K562 (cell line): Measurements from ENCODE around the gene CD300A. TPM values are rescaled to one million over a fixed set of nuclear protein-coding genes. Genes with fewer than 3 reads are reported as not detected.

Experiments used
- ATAC-seq: fragments of 200-7000 bp; cut with Tn5 transposase; 3 replicates; pipeline ENCODE4 v1.9.1; 2020; ENCODE audit warnings: moderate library complexity
- BruUV-seq: library from RNA; stranded (reverse); fragments of 400-500 nt; replicated peaks from 2 replicates; lab custom pipeline; 2021; lab: Mats Ljungman, UMichigan
- CTCF ChIA-PET: fragments of 300-600 bp; formaldehyde crosslinking; extraction: SDS; loops from one replicate; lab custom pipeline; 2021; ENCODE audit warnings: low intra/inter-chr PET ratio; lab: Yijun Ruan, JAX
- POLR2A ChIA-PET: fragments of 300-600, 350-650 bp; sonication (Branson Sonifier 250); formaldehyde crosslinking; extraction: SDS; loops from one replicate; lab custom pipeline; 2021; ENCODE audit warnings: antibody characterized with exemption, inconsistent platforms; lab: Yijun Ruan, JAX
- DNase-seq, 4 experiments: peaks; one replicate each; pipeline versions ENCODE4 v3.0.0 to v3.0.0-alpha.2; 2011 to 2018; ENCODE audit warnings: low spot score in 3 of 4, mixed read lengths in 3 of 4; ENCODE audit errors: extremely low read depth in 1 of 4
- FAIRE-seq: peaks from 2 replicates; lab custom pipeline; 2011; peaks lifted over from hg19 to GRCh38; lab: Jason Lieb, UNC
- H2AFZ ChIP-seq: 2 replicates; pipeline ENCODE4 v1.6.0; 2011; ENCODE audit warnings: low read depth, low read length, control low read depth, inconsistent platforms
- H3K27ac ChIP-seq: fragments of 200-600 bp; 3 replicates; pipeline ENCODE4 v1.8.0; 2011; ENCODE audit warnings: low read depth, mild to moderate bottlenecking, control low read depth, inconsistent platforms, low read length, moderate library complexity, mixed read lengths; ENCODE audit errors: extremely low read depth
- H3K27me3 ChIP-seq, 2 experiments: fragments of 300-600 bp in 1 of 2; 2 replicates in 1 of 2; 3 replicates in 1 of 2; pipeline versions ENCODE4 v1.6.0 to v1.8.0; 2011; ENCODE audit warnings: inconsistent platforms in 2 of 2, low read length in 2 of 2, mild to moderate bottlenecking in 1 of 2, mixed read lengths in 1 of 2, moderate library complexity in 1 of 2; ENCODE audit not compliant: control insufficient read depth in 2 of 2, insufficient read depth in 2 of 2
- H3K36me3 ChIP-seq: fragments of 300-600 bp; 3 replicates; pipeline ENCODE4 v1.8.0; 2011; ENCODE audit warnings: mild to moderate bottlenecking, low read length, inconsistent platforms; ENCODE audit not compliant: control insufficient read depth, insufficient read depth
- H3K4me1 ChIP-seq, 2 experiments: fragments of 200-600 bp in 1 of 2; replicated peaks in 1 of 2; 2 replicates in 1 of 2; 3 replicates in 1 of 2; pipeline versions ENCODE4 v1.5.1 to v1.8.0; 2011; ENCODE audit warnings: inconsistent platforms in 2 of 2, low read length in 2 of 2, mild to moderate bottlenecking in 1 of 2, mixed read lengths in 1 of 2, moderate library complexity in 1 of 2; ENCODE audit not compliant: control insufficient read depth in 2 of 2, insufficient read depth in 2 of 2
- H3K4me2 ChIP-seq: 2 replicates; pipeline ENCODE4 v1.6.1; 2011; ENCODE audit warnings: low read length, control low read depth, inconsistent platforms, mixed read lengths; ENCODE audit not compliant: insufficient read depth
- H3K4me3 ChIP-seq: fragments of 200-600 bp; sonication (generic), shearing (Covaris generic); 2 replicates; pipeline ENCODE4 v1.5.1; 2016; ENCODE audit warnings: control low read depth, inconsistent platforms
- H3K79me2 ChIP-seq: fragments of 200-600 bp; 3 replicates; pipeline ENCODE4 v1.8.0; 2011; ENCODE audit warnings: low read length, inconsistent platforms; ENCODE audit not compliant: control insufficient read depth, insufficient read depth
- H3K9ac ChIP-seq, 2 experiments: 2 replicates each; pipeline versions ENCODE4 v1.6.0 to v1.6.1; 2011; ENCODE audit warnings: low read depth in 2 of 2, low read length in 2 of 2, control low read depth in 1 of 2, inconsistent platforms in 1 of 2, mild to moderate bottlenecking in 1 of 2, mixed read lengths in 1 of 2; ENCODE audit not compliant: insufficient read depth in 1 of 2
- H3K9me1 ChIP-seq: one replicate; pipeline ENCODE4 v1.6.0; 2011; ENCODE audit warnings: inconsistent platforms, mild to moderate bottlenecking, low read length, moderate library complexity; ENCODE audit not compliant: control insufficient read depth, insufficient read depth
- H3K9me3 ChIP-seq: replicated peaks from 2 replicates; pipeline ENCODE4 v1.5.1; 2011; ENCODE audit warnings: low read depth, low read length, inconsistent platforms; ENCODE audit not compliant: control insufficient read depth, insufficient read depth
- H4K20me1 ChIP-seq: replicated peaks from 2 replicates; pipeline ENCODE4 v1.6.1; 2011; ENCODE audit warnings: low read length, inconsistent platforms, mixed read lengths; ENCODE audit not compliant: control insufficient read depth, insufficient read depth
- CTBP1 ChIP-seq: fragments of 450-650 bp; IDR thresholded peaks from 2 replicates; pipeline ENCODE4 v1.6.1; 2016; ENCODE audit warnings: borderline replicate concordance
- ESRRA ChIP-seq: fragments of 450-650 bp; IDR thresholded peaks from 2 replicates; pipeline ENCODE4 v1.6.1; 2014; ENCODE audit warnings: low read depth, mild to moderate bottlenecking, moderate library complexity, borderline replicate concordance
- FOSL1 ChIP-seq: fragments of 200-800 bp; sonication (Bioruptor generic); conservative IDR thresholded peaks from 2 replicates; pipeline ENCODE4 v1.6.1; 2016; ENCODE audit warnings: missing genetic modification characterization, missing compliant biosample characterization
- FOXJ2 ChIP-seq: fragments of 200-800 bp; sonication (Bioruptor generic); IDR thresholded peaks from 2 replicates; pipeline ENCODE4 v1.6.1; 2016; ENCODE audit warnings: missing genetic modification characterization, missing compliant biosample characterization
- GTF2E2 ChIP-seq: fragments of 200-800 bp; sonication (Bioruptor generic); IDR thresholded peaks from 2 replicates; pipeline ENCODE4 v1.6.1; 2016; ENCODE audit warnings: missing genetic modification characterization, missing compliant biosample characterization
- NR2F6 ChIP-seq: fragments of 450-650 bp; formaldehyde crosslinking; IDR thresholded peaks from 2 replicates; pipeline ENCODE4 v1.4.0; 2020; ENCODE audit warnings: mild to moderate bottlenecking
- PRPF4 ChIP-seq: fragments of 200-400 bp; formaldehyde crosslinking; IDR thresholded peaks from one replicate; pipeline ENCODE4 v1.6.1; 2017; ENCODE audit warnings: low read length, low read depth, mild to moderate bottlenecking; ENCODE audit not compliant: insufficient read depth, poor library complexity, severe bottlenecking
- RAD21 ChIP-seq, 2 experiments: fragments of 250-450 bp in 1 of 2; fragments of 450-650 bp in 1 of 2; sonication (Bioruptor Pico) in 1 of 2; formaldehyde crosslinking in 1 of 2; IDR thresholded peaks in 1 of 2; conservative IDR thresholded peaks in 1 of 2; 2 replicates each; pipeline versions ENCODE4 v1.4.0 to v1.8.0; 2020 to 2022; ENCODE audit warnings: mild to moderate bottlenecking in 2 of 2, moderate library complexity in 1 of 2
- RBM25 ChIP-seq: fragments of 200-400 bp; formaldehyde crosslinking; IDR thresholded peaks from 2 replicates; pipeline ENCODE4 v1.6.1; 2018; ENCODE audit warnings: low read length, low read depth, moderate library complexity; ENCODE audit not compliant: severe bottlenecking
- SMARCE1 ChIP-seq: fragments of 450-650 bp; IDR thresholded peaks from 2 replicates; pipeline ENCODE4 v1.7.1; 2016; ENCODE audit warnings: mild to moderate bottlenecking
- SUPT5H ChIP-seq: fragments of 450-650 bp; IDR thresholded peaks from 2 replicates; pipeline ENCODE4 v1.6.1; 2016
- USF2 ChIP-seq: sonication (generic); formaldehyde crosslinking; IDR thresholded peaks from 2 replicates; pipeline ENCODE4 v1.5.0; 2020; ENCODE audit warnings: missing genetic modification reagents
- WGBS: fragments of 100-300 bp; shearing (Covaris generic); methylation state at CpG from one replicate; pipeline ENCODE4 v1.1.6; 2016; ENCODE audit warnings: low coverage, mixed read lengths; ENCODE audit not compliant: insufficient coverage; ENCODE audit errors: missing lambda C conversion rate; 5-methylcytosine and 5-hydroxymethylcytosine counted together
- in situ Hi-C: fragments of 300-500 bp; cut with MboI; formaldehyde crosslinking; loops from 4 replicates; pipeline ENCODE4 v1.15.0; 2018; ENCODE audit warnings: inconsistent platforms, mixed read lengths
- intact Hi-C: fragments of 100-400 bp; cut with micrococcal nuclease; formaldehyde crosslinking; loops from 2 replicates; pipeline ENCODE4 v1.14.2; 2022
- polyA plus RNA-seq, 8 experiments: library from polyadenylated mRNA; depleted of rRNA in 4 of 8; stranded (reverse) in 5 of 8; unstranded in 3 of 8; fragments of >200 nt; fragmentation: Nextera tagmentation in 2 of 8; fragmentation: Illumina TruSeq in 1 of 8; extraction: Ambion mirVana in 2 of 8; extraction: Trizol in 1 of 8; gene quantifications; 2 replicates each; pipeline versions ENCODE4 v1.2.1 to v1.2.3, GENCODE V29; 2011 to 2014; ENCODE audit warnings: inconsistent platforms in 1 of 8, missing spikeins in 1 of 8
- total RNA-seq, 7 experiments: library from RNA; depleted of rRNA in 6 of 7; stranded (reverse); fragments of >200 nt in 6 of 7; fragmentation: Illumina TruSeq in 2 of 7; extraction: Trizol in 2 of 7; gene quantifications; 2 replicates each; pipeline versions ENCODE4 v1.2.1 to v1.2.3, GENCODE V29; 2011 to 2021; ENCODE audit warnings: low replicate concordance in 1 of 7
- TF ChIP-seq, protein P1 (sequence below), 2 experiments: fragments of 450-650 bp; IDR thresholded peaks; 2 replicates each; pipeline ENCODE4 v1.6.1; 2016; ENCODE audit warnings: mild to moderate bottlenecking in 2 of 2, borderline replicate concordance in 1 of 2, low read depth in 1 of 2, moderate library complexity in 1 of 2

The CD300A gene
- total and polyA plus RNA-seq, 9 of the 15 experiments (the other 6 are each of a cell fraction or from before 2014, with no cell fraction given): 0.21 to 1.7 (median 0.41) TPM; not detected in 1

- BruUV-seq: no TSS peak
- POLR2A ChIA-PET: no interaction called here
- FAIRE-seq (no peak), ATAC-seq (no peak), DNase-seq (no peak)
- Histone ChIP-seq H4K20me1 (no peaks in the 10 kb centered on the region), H3K27ac (no peak overlapping the region), H3K9me3 (no peaks in the 10 kb centered on the region), H3K4me3 (no peak overlapping the region), H3K36me3 (no peaks in the 10 kb centered on the region), H2AFZ (no peak overlapping the region), H3K9ac (no peak overlapping the region), H3K9me1 (no peaks in the 10 kb centered on the region), H3K4me1 (peaks cover 0 to 5% of the 10 kb centered on the region in 2 experiments; a peak in 3 of 5 replicates), H3K79me2 (no peaks in the 10 kb centered on the region), H3K4me2 (no peak overlapping the region), H3K27me3 (peaks cover 3 to 64% of the 10 kb centered on the region in 2 experiments; a peak in 2 of 5 replicates)
- intact Hi-C loops: no loop called here
- in situ Hi-C loops: no loop called here
- CTCF ChIA-PET: no interaction called here
- under 1% methylated on average over 6 of the region's 6 CpGs for WGBS
- no peak for TF ChIP-seq SUPT5H
- no peak for TF ChIP-seq FOXJ2 (tag)
- TF ChIP-seq NR2F6: no peak
- peak; percentile 30; the same call in 1 of the 2 replicates for TF ChIP-seq SMARCE1
- TF ChIP-seq GTF2E2 (tag): no peak
- TF ChIP-seq RAD21 (CRISPR knock-in tag; conservative IDR thresholded peaks at IDR 0.05 in 1 of 2, IDR thresholded peaks at IDR 0.05 in 1 of 2): 0 out of 4 replicates have a peak, but pooled peaks of 1 of the 2 experiments have one; percentile 3
- no peak for TF ChIP-seq USF2 (CRISPR knock-in tag)
- no peak for TF ChIP-seq PRPF4
- TF ChIP-seq, protein P1, sequence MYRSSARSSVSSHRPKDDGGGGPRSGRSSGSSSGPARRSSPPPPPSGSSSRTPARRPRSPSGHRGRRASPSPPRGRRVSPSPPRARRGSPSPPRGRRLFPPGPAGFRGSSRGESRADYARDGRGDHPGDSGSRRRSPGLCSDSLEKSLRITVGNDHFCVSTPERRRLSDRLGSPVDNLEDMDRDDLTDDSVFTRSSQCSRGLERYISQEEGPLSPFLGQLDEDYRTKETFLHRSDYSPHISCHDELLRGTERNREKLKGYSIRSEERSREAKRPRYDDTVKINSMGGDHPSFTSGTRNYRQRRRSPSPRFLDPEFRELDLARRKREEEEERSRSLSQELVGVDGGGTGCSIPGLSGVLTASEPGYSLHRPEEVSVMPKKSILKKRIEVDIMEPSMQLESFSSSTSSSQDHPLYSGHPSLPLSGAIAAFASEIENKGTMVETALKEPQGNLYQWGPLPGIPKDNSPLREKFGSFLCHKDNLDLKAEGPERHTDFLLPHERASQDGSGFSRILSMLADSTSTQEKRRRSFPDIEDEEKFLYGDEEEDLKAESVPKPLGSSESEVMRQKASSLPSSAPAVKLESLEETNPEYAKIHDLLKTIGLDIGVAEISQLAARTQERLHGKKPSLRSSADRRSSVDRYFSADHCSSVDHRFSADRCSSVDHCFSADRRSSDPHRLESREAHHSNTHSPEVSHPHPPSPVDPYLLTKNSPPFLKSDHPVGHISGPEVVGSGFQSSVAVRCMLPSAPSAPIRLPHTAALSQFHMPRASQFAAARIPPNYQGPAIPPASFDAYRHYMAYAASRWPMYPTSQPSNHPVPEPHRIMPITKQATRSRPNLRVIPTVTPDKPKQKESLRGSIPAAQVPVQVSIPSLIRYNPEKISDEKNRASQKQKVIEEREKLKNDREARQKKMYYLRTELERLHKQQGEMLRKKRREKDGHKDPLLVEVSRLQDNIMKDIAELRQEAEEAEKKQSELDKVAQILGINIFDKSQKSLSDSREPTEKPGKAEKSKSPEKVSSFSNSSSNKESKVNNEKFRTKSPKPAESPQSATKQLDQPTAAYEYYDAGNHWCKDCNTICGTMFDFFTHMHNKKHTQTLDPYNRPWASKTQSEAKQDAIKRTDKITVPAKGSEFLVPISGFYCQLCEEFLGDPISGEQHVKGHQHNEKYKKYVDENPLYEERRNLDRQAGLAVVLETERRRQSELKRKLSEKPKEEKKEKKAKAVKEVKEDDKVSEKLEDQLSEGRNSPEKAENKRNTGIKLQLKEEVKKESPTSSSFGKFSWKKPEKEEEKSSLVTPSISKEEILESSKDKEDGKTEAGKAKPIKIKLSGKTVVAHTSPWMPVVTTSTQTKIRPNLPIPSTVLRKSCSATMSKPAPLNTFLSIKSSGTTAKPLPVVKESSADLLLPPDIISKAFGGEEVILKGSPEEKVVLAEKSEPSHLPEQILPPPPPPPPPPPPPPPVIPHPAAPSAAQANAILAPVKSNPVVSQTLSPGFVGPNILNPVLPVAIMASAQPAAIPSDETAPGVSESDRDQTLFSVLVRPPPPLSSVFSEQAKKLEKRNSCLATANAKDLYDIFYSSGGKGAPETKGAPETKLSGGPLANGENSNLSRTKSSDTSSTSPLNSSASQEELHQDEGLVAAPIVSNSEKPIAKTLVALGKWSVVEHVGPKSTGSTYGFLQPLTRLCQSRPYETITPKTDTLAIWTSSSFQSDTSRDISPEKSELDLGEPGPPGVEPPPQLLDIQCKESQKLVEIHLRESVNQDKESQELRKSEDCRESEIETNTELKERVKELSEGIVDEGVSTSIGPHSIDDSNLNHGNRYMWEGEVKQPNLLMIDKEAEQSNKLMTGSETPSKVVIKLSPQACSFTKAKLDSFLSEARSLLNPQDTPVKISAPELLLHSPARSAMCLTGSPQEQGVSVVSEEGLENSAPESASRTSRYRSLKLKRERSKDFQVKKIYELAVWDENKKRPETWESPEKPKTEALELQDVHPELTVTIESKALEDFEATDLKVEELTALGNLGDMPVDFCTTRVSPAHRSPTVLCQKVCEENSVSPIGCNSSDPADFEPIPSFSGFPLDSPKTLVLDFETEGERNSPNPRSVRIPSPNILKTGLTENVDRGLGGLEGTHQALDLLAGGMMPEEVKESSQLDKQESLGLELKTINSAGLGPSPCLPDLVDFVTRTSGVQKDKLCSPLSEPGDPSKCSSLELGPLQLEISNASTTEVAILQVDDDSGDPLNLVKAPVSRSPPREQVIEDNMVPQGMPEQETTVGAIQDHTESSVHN (IDR thresholded peaks at IDR 0.05; ENCODE audit: borderline replicate concordance in 1 of 2, low read depth in 1 of 2): no peak
- TF ChIP-seq CTBP1: peak; percentile 22; the same call in 1 of the 2 replicates
- no peak for TF ChIP-seq RBM25
- TF ChIP-seq ESRRA: peak; percentile 37; the same call in 1 of the 2 replicates
- TF ChIP-seq FOSL1 (tag): 0 out of 2 replicates have a peak, but pooled peaks have one; percentile 16
Observed at GRCh38 chr17:74478420-74479100, 12.1 kb downstream of the CD300A start.
